OCI-M1 (cell line): ENCODE data around the gene HSDL1.

Experiments used
- DNase-seq: peaks from one replicate; lab custom pipeline; 2025; lab: John Stamatoyannopoulos, UW

Gene HSDL1

GRCh38 chr16:84082110-84082509 is 62.9 kb downstream of the HSDL1 start:
- no peak for DNase-seq

- no peak for DNase-seq
Measured at GRCh38 chr16:84081446-84081989, 63.5 kb downstream of the HSDL1 start.

- DNase-seq: no peak
Measured at GRCh38 chr16:84080813-84081212, 64.2 kb downstream of the HSDL1 start.

- DNase-seq: no peak
Measured at GRCh38 chr16:84080378-84080777, 64.6 kb downstream of the HSDL1 start.

- DNase-seq: no peak
Measured at GRCh38 chr16:84079664-84080063, 65.3 kb downstream of the HSDL1 start.

GRCh38 chr16:84075376-84075775 is 69.6 kb downstream of the HSDL1 start:
- no peak for DNase-seq

DNA sequence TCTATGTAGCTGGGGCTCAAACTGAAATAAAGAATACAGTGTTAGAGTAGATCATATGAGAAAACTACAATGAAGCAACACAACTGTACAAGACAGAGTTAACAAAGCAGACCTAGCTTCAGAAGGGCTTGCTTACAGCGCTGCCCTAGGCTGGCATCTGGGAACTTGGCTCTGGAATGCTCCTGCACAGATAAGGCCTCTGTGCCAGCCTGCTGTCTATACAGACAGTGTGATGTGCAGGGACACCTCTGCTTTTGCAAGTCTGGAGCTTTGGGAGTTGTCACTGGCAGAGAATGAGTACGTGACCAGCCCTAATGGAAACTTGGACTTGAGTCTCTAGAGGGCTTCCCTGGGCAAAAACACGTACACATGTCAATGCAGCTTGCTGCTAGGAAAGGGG is 70.3 kb downstream of the HSDL1 start:
- no peak for DNase-seq
